GM18867 (cell line): ENCODE results near the gene PLEKHJ1.
"Not testable (repeated sequence)": the region's sequence is repeated elsewhere in the genome, so short reads cannot be mapped to it uniquely, and the experiment has no call there.

Experiments
- ATAC-seq: cut with Tn5 transposase; IDR thresholded peaks from one replicate; pipeline ENCODE4 v1.9.1; 2021; ENCODE audit warnings: mild to moderate bottlenecking, moderate library complexity; ENCODE audit not compliant: unreplicated experiment

The PLEKHJ1 gene

GRCh38 chr19:2201473-2202148, 34.5 kb downstream of the PLEKHJ1 start:
- no peak for ATAC-seq

- not testable (repeated sequence) for ATAC-seq
Measured at GRCh38 chr19:2200624-2201294, 35.4 kb downstream of the PLEKHJ1 start.

- no peak for ATAC-seq
Measured at GRCh38 chr19:2199861-2200623, 36.1 kb downstream of the PLEKHJ1 start.

- ATAC-seq, result no peak
Measured at GRCh38 chr19:2199215-2199614, 36.9 kb downstream of the PLEKHJ1 start.

- ATAC-seq, result no peak
Measured at GRCh38 chr19:2198317-2198716, 37.8 kb downstream of the PLEKHJ1 start.

- no peak for ATAC-seq
Measured at GRCh38 chr19:2197270-2197669, 38.9 kb downstream of the PLEKHJ1 start.

- ATAC-seq, result no peak
Measured at GRCh38 chr19:2195914-2196313, 40.2 kb downstream of the PLEKHJ1 start.

GRCh38 chr19:2195361-2195760, 40.8 kb downstream of the PLEKHJ1 start:
- no peak for ATAC-seq

- ATAC-seq, result no peak
Measured at GRCh38 chr19:2194513-2195078, 41.5 kb downstream of the PLEKHJ1 start.

GRCh38 chr19:2193807-2194206, 42.3 kb downstream of the PLEKHJ1 start:
- ATAC-seq, result no peak

GRCh38 chr19:2192862-2193261, 43.3 kb downstream of the PLEKHJ1 start:
- ATAC-seq, result no peak

GRCh38 chr19:2191456-2192310, 44.4 kb downstream of the PLEKHJ1 start:
- ATAC-seq, result no peak

- ATAC-seq, result no peak
Measured at GRCh38 chr19:2190848-2191455, 45.2 kb downstream of the PLEKHJ1 start.

- ATAC-seq, result no peak
Measured at GRCh38 chr19:2189880-2190279, 46.2 kb downstream of the PLEKHJ1 start.

GRCh38 chr19:2188708-2189385, 47.3 kb downstream of the PLEKHJ1 start:
- ATAC-seq, result no peak

- no peak for ATAC-seq
Measured at GRCh38 chr19:2187159-2187558, 49.0 kb downstream of the PLEKHJ1 start.

GRCh38 chr19:2186071-2186846, 49.9 kb downstream of the PLEKHJ1 start:
- ATAC-seq, result no peak

GRCh38 chr19:2185734-2186070, 50.4 kb downstream of the PLEKHJ1 start:
- no peak for ATAC-seq

- ATAC-seq, result no peak
Measured at GRCh38 chr19:2184422-2184975, 51.6 kb downstream of the PLEKHJ1 start.
